Ishikawa (cell line): ENCODE measurements around the gene VEZF1.

Experiments
- CEBPB ChIP-seq: IDR thresholded peaks from 2 replicates; pipeline ENCODE4 v1.6.1; 2012
- FOXM1 ChIP-seq: IDR thresholded peaks from 2 replicates; pipeline ENCODE4 v1.6.1; 2012; ENCODE audit warnings: low read depth, borderline replicate concordance
- TAF1 ChIP-seq: IDR thresholded peaks from 2 replicates; pipeline ENCODE4 v1.6.1; 2012; ENCODE audit warnings: low read depth, mild to moderate bottlenecking
- YY1 ChIP-seq: IDR thresholded peaks from 2 replicates; pipeline ENCODE4 v1.6.1; 2012; ENCODE audit warnings: low read depth

DNA sequence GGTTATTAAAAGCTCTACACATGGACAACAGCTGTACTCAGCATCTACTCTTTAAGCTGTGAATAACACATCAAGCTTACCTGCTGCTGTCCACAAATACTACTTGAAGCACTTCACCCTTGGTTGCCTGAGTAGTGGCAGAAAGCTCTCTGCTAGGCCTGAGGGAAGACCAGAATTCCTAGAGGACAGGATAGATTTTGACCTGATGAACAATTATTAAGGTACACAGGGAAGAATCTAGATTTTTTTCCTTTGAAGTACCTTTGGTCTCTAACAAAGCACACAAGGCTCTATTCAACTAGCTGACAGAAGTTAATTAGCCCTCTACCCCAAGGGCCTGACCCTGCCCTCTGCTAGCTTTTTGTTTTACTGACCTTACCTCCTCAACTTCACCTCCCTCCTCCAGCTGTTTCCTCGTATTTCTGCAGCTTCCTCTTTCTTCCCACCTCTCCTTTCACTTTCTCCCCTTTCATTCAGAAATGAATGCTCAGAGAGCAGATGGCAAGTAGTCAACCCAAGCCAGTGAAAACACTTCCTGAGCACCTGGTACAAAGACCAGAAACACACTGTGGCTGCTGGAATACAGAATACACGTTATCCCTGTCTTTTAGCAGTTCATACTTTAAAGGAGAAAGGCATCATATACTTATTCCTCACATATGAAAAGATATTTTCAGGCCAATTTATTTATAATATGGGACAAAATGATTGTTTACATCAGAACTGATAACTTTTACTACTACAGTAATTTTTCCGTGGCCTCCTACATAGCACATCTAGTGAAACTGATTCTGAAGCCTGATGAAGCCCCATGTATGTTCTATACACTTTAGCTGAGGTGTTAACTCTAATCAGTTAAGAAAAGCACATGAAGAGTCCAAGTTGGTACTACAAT is 5.7 kb upstream of the VEZF1 start:
- TF ChIP-seq YY1 (no peak), FOXM1 (no peak), TAF1 (no peak), CEBPB (no peak)
